H9 (cell line): ENCODE measurements around the gene PLPPR5. TPM values are rescaled to one million over a fixed set of nuclear protein-coding genes. Genes with fewer than 3 reads are reported as not detected.

Source experiments
- DNase-seq: peaks from one replicate; pipeline ENCODE4 v3.0.0-alpha.2; 2017
- H2AFZ ChIP-seq: one replicate; pipeline ENCODE4 v1.6.1; 2013; ENCODE audit warnings: mild to moderate bottlenecking, low read length, control low read depth, moderate library complexity
- H2AK5ac ChIP-seq: 2 replicates; pipeline ENCODE4 v1.6.1; 2013; ENCODE audit warnings: low read length, control low read depth, mixed read lengths; ENCODE audit not compliant: insufficient read length
- H2BK120ac ChIP-seq: one replicate; pipeline ENCODE4 v1.6.1; 2013; ENCODE audit warnings: low read depth, mild to moderate bottlenecking, low read length, control low read depth, inconsistent platforms; ENCODE audit not compliant: poor library complexity, severe bottlenecking
- H2BK12ac ChIP-seq: 2 replicates; pipeline ENCODE4 v1.6.1; 2013; ENCODE audit warnings: low read length, control low read depth, mixed read lengths, low read depth; ENCODE audit not compliant: insufficient read length
- H2BK15ac ChIP-seq: 2 replicates; pipeline ENCODE4 v1.6.1; 2013; ENCODE audit warnings: low read depth, low read length, control low read depth
- H2BK20ac ChIP-seq: one replicate; pipeline ENCODE4 v1.6.1; 2013; ENCODE audit warnings: low read depth, mild to moderate bottlenecking, low read length, control low read depth, inconsistent platforms; ENCODE audit not compliant: poor library complexity, severe bottlenecking
- H2BK5ac ChIP-seq: 2 replicates; pipeline ENCODE4 v1.6.1; 2013; ENCODE audit warnings: low read length, control low read depth, mixed read lengths; ENCODE audit not compliant: insufficient read length
- H3K14ac ChIP-seq: 2 replicates; pipeline ENCODE4 v1.6.1; 2013; ENCODE audit warnings: low read length, control low read depth; ENCODE audit not compliant: insufficient read depth
- H3K18ac ChIP-seq: 2 replicates; pipeline ENCODE4 v1.6.1; 2013; ENCODE audit warnings: low read depth, mild to moderate bottlenecking, mixed read lengths, low read length, control low read depth; ENCODE audit not compliant: insufficient read length
- H3K23ac ChIP-seq: 2 replicates; pipeline ENCODE4 v1.6.1; 2013; ENCODE audit warnings: low read length, control low read depth, mixed read lengths, low read depth; ENCODE audit not compliant: insufficient read length
- H3K23me2 ChIP-seq: 2 replicates; pipeline ENCODE4 v1.6.1; 2013; ENCODE audit warnings: low read depth, mild to moderate bottlenecking, mixed read lengths, low read length, control low read depth; ENCODE audit not compliant: insufficient read length, poor library complexity, severe bottlenecking
- H3K27ac ChIP-seq: 2 replicates; pipeline ENCODE4 v1.5.1; 2013; ENCODE audit warnings: low read length, control low read depth, mixed read lengths, low read depth; ENCODE audit not compliant: insufficient read length
- H3K27me3 ChIP-seq: 2 replicates; pipeline ENCODE4 v1.6.1; 2013; ENCODE audit warnings: low read length, control low read depth, inconsistent platforms; ENCODE audit not compliant: insufficient read depth
- H3K4ac ChIP-seq: 2 replicates; pipeline ENCODE4 v1.6.1; 2013; ENCODE audit warnings: low read depth, mild to moderate bottlenecking, control low read depth, inconsistent platforms, low read length, moderate library complexity
- H3K4me1 ChIP-seq: 2 replicates; pipeline ENCODE4 v1.6.1; 2013; ENCODE audit warnings: low read length, control low read depth, inconsistent platforms; ENCODE audit not compliant: insufficient read depth
- H3K4me2 ChIP-seq: 2 replicates; pipeline ENCODE4 v1.6.1; 2013; ENCODE audit warnings: low read length, control low read depth, mixed read lengths; ENCODE audit not compliant: insufficient read length, insufficient read depth
- H3K56ac ChIP-seq: 2 replicates; pipeline ENCODE4 v1.6.1; 2013; ENCODE audit warnings: low read depth, mild to moderate bottlenecking, mixed read lengths, low read length, control low read depth; ENCODE audit not compliant: insufficient read length
- H3K79me1 ChIP-seq: 2 replicates; pipeline ENCODE4 v1.6.1; 2013; ENCODE audit warnings: low read depth, mild to moderate bottlenecking, moderate library complexity, low read length, control low read depth, inconsistent platforms; ENCODE audit not compliant: insufficient read depth, poor library complexity, severe bottlenecking
- H3K79me2 ChIP-seq: 2 replicates; pipeline ENCODE4 v1.6.1; 2013; ENCODE audit warnings: low read length, control low read depth, inconsistent platforms; ENCODE audit not compliant: insufficient read depth
- H3K9ac ChIP-seq: 2 replicates; pipeline ENCODE4 v1.6.1; 2013; ENCODE audit warnings: low read length, control low read depth, mixed read lengths; ENCODE audit not compliant: insufficient read length; ENCODE audit errors: extremely low read depth
- H3K9me3 ChIP-seq: one replicate; pipeline ENCODE4 v1.6.1; 2013; ENCODE audit warnings: low read depth, low read length, inconsistent platforms; ENCODE audit not compliant: control insufficient read depth
- H3T11ph ChIP-seq: one replicate; pipeline ENCODE4 v1.6.1; 2013; ENCODE audit warnings: mild to moderate bottlenecking, low read length, control low read depth, inconsistent platforms
- H4K20me1 ChIP-seq: one replicate; pipeline ENCODE4 v1.6.1; 2013; ENCODE audit not compliant: control insufficient read depth, insufficient read length, insufficient read depth
- H4K5ac ChIP-seq: 2 replicates; pipeline ENCODE4 v1.6.1; 2013; ENCODE audit warnings: low read depth, mild to moderate bottlenecking, mixed read lengths, low read length, control low read depth; ENCODE audit not compliant: insufficient read length
- H4K8ac ChIP-seq: replicated peaks from 2 replicates; pipeline ENCODE4 v1.6.1; 2013; ENCODE audit warnings: low read length, control low read depth, mixed read lengths, low read depth; ENCODE audit not compliant: insufficient read length
- H4K91ac ChIP-seq: 2 replicates; pipeline ENCODE4 v1.6.1; 2013; ENCODE audit warnings: low read depth, mild to moderate bottlenecking, moderate library complexity, mixed read lengths, low read length, control low read depth; ENCODE audit not compliant: insufficient read length
- H3K27ac Mint-ChIP-seq, 3 experiments: 2 replicates in 2 of 3; 3 replicates in 1 of 3; pipeline ENCODE4 v1.8.0; 2020 to 2021; ENCODE audit warnings: mixed read lengths in 3 of 3, mild to moderate bottlenecking in 1 of 3, moderate library complexity in 1 of 3
- H3K27me3 Mint-ChIP-seq: 2 replicates; pipeline ENCODE4 v1.8.0; 2021; ENCODE audit warnings: low read depth, mild to moderate bottlenecking, moderate library complexity, mixed read lengths
- H3K36me3 Mint-ChIP-seq, 3 experiments: 2 replicates in 2 of 3; 3 replicates in 1 of 3; pipeline ENCODE4 v1.8.0; 2020 to 2021; ENCODE audit warnings: low read depth in 3 of 3, mixed read lengths in 3 of 3; ENCODE audit not compliant: insufficient read depth in 1 of 3
- H3K4me1 Mint-ChIP-seq, 2 experiments: 2 replicates each; pipeline ENCODE4 v1.8.0; 2020; ENCODE audit warnings: mixed read lengths in 2 of 2
- H3K4me3 Mint-ChIP-seq, 2 experiments: 2 replicates in 1 of 2; 3 replicates in 1 of 2; pipeline ENCODE4 v1.8.0; 2020 to 2021; ENCODE audit warnings: mild to moderate bottlenecking in 2 of 2, mixed read lengths in 2 of 2, moderate library complexity in 1 of 2
- H3K9me3 Mint-ChIP-seq, 2 experiments: 2 replicates in 1 of 2; 3 replicates in 1 of 2; pipeline ENCODE4 v1.8.0; 2020; ENCODE audit warnings: mild to moderate bottlenecking in 2 of 2, mixed read lengths in 2 of 2, moderate library complexity in 1 of 2
- WGBS: extraction: QIAGEN DNeasy Blood & Tissue Kit; methylation state at CpG from one replicate; pipeline ENCODE4 v1.1.7; 2013; ENCODE audit warnings: missing lambda C conversion rate, low lambda C conversion rate, mixed read lengths; ENCODE audit not compliant: insufficient read length; ENCODE audit errors: extremely low coverage; 5-methylcytosine and 5-hydroxymethylcytosine counted together
- total RNA-seq: library from RNA; stranded (reverse); gene quantifications from 2 replicates; pipeline ENCODE4 v1.2.1, GENCODE V29; 2021
- TF ChIP-seq, protein P1 (sequence below): fragments of 200-600 bp; sonication (generic); conservative IDR thresholded peaks from 3 replicates; pipeline ENCODE4 v1.8.0; 2021; ENCODE audit warnings: antibody characterized with exemption, mild to moderate bottlenecking

PLPPR5 gene
- total RNA-seq, 1 experiment from 2014 or later: 1.4 TPM

DNA sequence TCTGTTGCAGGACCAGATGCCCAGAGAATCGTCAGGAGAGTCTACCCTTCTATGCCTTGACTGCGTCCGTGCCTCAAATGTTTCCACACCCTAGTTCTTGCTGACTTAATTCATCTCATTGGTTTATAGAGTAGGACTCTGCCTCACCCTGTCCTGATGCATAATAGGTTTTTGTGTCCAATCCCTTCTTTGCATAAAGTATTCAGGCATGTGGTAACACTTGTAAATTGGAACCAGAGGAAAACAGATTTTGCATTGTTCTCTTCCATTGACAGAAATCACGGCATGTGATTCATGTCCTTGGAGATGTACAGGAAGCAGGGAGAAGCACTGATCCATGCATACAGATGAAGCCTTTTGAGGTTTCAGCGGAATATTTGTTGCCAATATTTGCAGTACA, 29.5 kb downstream of the PLPPR5 start:
- no peaks in the 10 kb centered on the region for H4K20me1 ChIP-seq
- no peak overlapping the region for H3K18ac ChIP-seq
- no peak overlapping the region for H2BK120ac ChIP-seq
- H2BK12ac ChIP-seq: no peak overlapping the region
- H3T11ph ChIP-seq: no peak overlapping the region
- H3K23me2 ChIP-seq: no peaks in the 10 kb centered on the region
- H3K56ac ChIP-seq: no peak overlapping the region
- H3K27ac ChIP-seq: no peak overlapping the region
- H4K8ac ChIP-seq: no peak overlapping the region
- no CpG with 5 or more reads among the region's 5 CpGs for WGBS
- no peak overlapping the region for H4K5ac ChIP-seq
- TF ChIP-seq, protein P1, sequence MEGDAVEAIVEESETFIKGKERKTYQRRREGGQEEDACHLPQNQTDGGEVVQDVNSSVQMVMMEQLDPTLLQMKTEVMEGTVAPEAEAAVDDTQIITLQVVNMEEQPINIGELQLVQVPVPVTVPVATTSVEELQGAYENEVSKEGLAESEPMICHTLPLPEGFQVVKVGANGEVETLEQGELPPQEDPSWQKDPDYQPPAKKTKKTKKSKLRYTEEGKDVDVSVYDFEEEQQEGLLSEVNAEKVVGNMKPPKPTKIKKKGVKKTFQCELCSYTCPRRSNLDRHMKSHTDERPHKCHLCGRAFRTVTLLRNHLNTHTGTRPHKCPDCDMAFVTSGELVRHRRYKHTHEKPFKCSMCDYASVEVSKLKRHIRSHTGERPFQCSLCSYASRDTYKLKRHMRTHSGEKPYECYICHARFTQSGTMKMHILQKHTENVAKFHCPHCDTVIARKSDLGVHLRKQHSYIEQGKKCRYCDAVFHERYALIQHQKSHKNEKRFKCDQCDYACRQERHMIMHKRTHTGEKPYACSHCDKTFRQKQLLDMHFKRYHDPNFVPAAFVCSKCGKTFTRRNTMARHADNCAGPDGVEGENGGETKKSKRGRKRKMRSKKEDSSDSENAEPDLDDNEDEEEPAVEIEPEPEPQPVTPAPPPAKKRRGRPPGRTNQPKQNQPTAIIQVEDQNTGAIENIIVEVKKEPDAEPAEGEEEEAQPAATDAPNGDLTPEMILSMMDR: no peak
- no peaks in the 10 kb centered on the region for H3K9me3 ChIP-seq
- H3K9me3 Mint-ChIP-seq: no peaks in the 10 kb centered on the region
- no peak overlapping the region for H3K9ac ChIP-seq
- peak overlapping the region in 1 of 3 experiments; percentile 62; a peak in 1 of 7 replicates for H3K27ac Mint-ChIP-seq
- H2BK20ac ChIP-seq: no peak overlapping the region
- no peak overlapping the region for H3K23ac ChIP-seq
- no peak overlapping the region for H3K4me3 Mint-ChIP-seq
- H3K4me2 ChIP-seq: no peak overlapping the region
- no peak overlapping the region for H3K4ac ChIP-seq
- H3K27me3 Mint-ChIP-seq: no peaks in the 10 kb centered on the region
- no peaks in the 10 kb centered on the region for H3K79me2 ChIP-seq
- H3K27me3 ChIP-seq: no peaks in the 10 kb centered on the region
- H2BK15ac ChIP-seq: no peak overlapping the region
- DNase-seq: no peak
- peaks cover 16 to 26% of the 10 kb centered on the region in 2 experiments for H3K4me1 Mint-ChIP-seq
- no peaks in the 10 kb centered on the region; a peak in 1 of 7 replicates for H3K36me3 Mint-ChIP-seq
- no peak overlapping the region for H3K14ac ChIP-seq
- H2AFZ ChIP-seq: no peak overlapping the region
- no peaks in the 10 kb centered on the region for H3K79me1 ChIP-seq
- no peak overlapping the region for H4K91ac ChIP-seq
- H2BK5ac ChIP-seq: no peak overlapping the region
- no peaks in the 10 kb centered on the region; the same call in 1 of the 2 replicates for H3K4me1 ChIP-seq
- no peak overlapping the region for H2AK5ac ChIP-seq
